ENCODE data around the gene PACSIN2.

PACSIN2 gene

DNA sequence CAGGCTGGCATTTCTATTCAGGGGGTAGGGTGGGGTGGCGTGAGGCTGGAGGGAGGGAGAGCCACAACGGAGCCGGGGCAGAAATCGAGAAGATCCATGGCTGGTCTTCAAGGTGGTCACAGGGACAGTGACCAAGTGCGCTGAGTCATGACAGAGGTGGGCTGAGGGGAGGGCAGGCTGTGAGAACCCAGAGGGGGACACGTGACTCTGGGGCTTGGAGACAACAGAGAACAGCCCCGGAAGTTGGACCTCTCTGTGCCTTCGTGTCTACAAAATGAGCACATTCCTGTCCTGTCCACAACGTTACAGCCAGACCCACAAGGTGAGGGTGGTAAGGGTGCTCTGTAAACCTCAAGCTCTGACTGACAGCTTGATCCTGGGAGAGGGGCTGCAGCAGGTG lies 122.8 kb downstream of the PACSIN2 start:
- Histone ChIP-seq H3K4me1 (peaks cover 0 to 33% (median 25%) of the 10 kb centered on the region in 4 donors), H3K27ac (no peak overlapping the region), H3K36me3 (peaks cover 60 to 63% (median 61%) of the 10 kb centered on the region in 3 donors), H3K9me3 (no peaks in the 10 kb centered on the region), H3K4me3 (no peak overlapping the region), H3K27me3 (no peaks in the 10 kb centered on the region)
- DNase-seq: no peak
- TF ChIP-seq, protein P1, sequence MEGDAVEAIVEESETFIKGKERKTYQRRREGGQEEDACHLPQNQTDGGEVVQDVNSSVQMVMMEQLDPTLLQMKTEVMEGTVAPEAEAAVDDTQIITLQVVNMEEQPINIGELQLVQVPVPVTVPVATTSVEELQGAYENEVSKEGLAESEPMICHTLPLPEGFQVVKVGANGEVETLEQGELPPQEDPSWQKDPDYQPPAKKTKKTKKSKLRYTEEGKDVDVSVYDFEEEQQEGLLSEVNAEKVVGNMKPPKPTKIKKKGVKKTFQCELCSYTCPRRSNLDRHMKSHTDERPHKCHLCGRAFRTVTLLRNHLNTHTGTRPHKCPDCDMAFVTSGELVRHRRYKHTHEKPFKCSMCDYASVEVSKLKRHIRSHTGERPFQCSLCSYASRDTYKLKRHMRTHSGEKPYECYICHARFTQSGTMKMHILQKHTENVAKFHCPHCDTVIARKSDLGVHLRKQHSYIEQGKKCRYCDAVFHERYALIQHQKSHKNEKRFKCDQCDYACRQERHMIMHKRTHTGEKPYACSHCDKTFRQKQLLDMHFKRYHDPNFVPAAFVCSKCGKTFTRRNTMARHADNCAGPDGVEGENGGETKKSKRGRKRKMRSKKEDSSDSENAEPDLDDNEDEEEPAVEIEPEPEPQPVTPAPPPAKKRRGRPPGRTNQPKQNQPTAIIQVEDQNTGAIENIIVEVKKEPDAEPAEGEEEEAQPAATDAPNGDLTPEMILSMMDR (IDR thresholded peaks at IDR 0.05): no peak
- intact Hi-C loops (cut with DNase I; ENCODE audit: low total_unique reads): no loop called here

DNA sequence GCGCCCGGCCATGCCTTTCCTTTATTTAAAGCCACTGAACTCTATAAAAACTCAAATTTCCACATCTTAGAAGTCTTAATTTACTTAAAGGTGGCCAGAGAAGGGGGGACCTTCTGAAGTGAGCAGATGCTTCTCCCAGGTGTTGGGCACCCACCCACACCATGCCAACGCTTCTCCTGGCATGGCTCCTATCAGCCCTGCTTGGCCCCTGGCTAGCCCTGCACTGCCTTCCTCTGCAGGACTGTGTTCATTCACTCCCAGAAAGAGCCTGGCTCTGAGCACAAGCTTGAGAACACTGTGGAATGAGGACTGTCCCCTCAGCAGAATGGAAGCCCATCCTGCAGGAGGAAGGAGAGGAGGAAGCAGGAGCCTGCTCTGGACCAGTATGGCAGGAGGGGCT lies 123.3 kb downstream of the PACSIN2 start:
- H3K9me3 ChIP-seq: no peaks in the 10 kb centered on the region
- TF ChIP-seq, protein P1 (IDR thresholded peaks at IDR 0.05): no peak
- no peak overlapping the region for H3K4me3 ChIP-seq
- H3K27ac ChIP-seq: no peak overlapping the region
- peaks cover 0 to 30% (median 25%) of the 10 kb centered on the region in 4 donors for H3K4me1 ChIP-seq
- H3K36me3 ChIP-seq: peaks cover 65 to 68% (median 66%) of the 10 kb centered on the region in 3 donors
- H3K27me3 ChIP-seq: no peaks in the 10 kb centered on the region
- intact Hi-C loops (cut with DNase I; ENCODE audit: low total_unique reads): no loop called here
- no peak for DNase-seq

DNA sequence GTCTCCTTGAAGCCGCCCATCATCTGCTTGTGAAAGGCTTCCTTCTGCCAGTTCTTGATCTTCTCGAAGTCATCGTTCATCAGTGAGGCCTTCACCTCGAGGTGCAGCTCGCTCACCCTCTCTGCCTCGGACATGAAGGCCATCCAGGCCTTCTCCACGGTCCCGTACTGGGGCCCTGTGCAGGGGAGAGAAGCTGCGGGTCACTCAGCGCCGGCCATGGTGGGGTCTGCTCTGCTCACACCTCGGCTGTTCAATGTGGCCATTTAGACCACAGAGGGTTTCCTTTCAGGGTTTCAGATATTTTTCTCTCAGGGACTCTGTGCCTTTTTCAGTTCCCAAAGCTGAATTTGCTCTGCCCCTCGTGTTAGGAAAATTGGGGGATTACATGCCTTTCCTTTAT lies 123.9 kb downstream of the PACSIN2 start:
- Histone ChIP-seq H3K27me3 (no peaks in the 10 kb centered on the region), H3K36me3 (peaks cover 72 to 75% (median 72%) of the 10 kb centered on the region in 3 donors), H3K9me3 (no peaks in the 10 kb centered on the region), H3K27ac (no peak overlapping the region), H3K4me1 (peaks cover 0 to 26% (median 21%) of the 10 kb centered on the region in 4 donors), H3K4me3 (no peak overlapping the region)
- DNase-seq: no peak
- TF ChIP-seq, protein P1 (IDR thresholded peaks at IDR 0.05): no peak
- intact Hi-C loops (cut with DNase I; ENCODE audit: low total_unique reads): no loop called here

DNA sequence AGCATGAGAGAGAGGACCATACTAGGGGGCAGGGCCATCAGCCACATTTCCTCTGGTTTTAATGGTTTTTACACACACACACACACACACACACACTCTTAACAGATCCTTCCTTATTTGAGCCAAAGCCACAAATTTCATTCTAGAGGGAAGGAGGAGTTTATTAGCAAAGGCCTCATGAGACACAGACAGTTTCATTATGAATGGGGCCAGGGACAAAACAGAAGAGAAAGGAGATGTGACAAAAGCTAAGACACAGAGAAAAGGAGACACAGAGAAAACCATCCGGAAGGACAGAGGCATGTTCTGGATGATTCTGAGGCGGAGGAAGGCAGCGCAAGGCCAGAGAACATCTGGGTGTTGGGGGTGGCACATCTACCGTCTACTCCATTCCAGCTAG lies 125.6 kb downstream of the PACSIN2 start:
- no peaks in the 10 kb centered on the region for H3K27me3 ChIP-seq

DNA sequence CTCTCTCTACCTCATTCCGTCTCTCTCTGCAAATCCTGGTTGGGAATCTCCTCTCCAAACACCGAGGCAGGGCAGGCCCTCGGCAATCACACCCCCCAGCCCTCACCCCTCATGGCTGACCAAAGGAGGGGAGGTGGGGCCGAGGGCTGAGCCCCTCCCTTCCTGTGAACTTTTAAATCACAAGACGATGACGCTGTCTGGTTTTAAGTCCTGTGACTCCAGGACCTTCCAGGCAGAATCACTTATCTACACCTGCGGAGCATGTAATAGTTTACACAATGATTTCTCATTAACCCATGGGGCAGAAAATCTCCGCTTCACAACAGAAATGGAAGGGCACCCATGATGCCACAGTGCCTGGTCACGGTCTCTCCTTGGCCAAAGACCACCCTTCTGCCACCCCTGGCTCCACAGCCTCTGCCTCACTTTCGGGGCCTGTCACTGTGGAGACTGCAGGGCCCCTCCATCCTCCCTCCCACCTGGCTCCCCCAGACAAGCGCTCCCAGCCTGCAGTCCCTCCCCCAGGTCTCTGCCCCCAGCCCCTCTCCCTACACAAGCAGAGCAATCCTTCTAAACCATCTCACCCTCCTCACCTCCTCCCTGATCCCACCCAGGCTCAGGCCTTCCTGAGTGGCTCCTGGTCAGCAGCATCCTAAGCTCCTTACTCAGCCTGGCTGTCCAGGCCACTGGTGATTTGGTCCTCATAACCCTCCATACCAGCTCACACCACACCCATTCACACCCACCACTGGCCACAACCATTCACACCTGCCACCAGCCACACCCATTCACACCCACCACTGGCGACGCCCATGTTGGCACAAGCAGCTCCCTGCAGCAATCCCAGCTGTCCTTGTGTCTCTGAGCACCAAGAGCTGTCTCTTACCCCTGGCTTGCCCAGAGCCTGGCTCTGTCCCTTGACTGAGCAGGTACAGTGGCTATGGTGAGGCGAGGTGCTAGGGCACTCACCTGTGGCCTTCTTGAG lies 127.1 kb downstream of the PACSIN2 start:
- intact Hi-C loops (cut with DNase I; ENCODE audit: low total_unique reads): no loop called here

More for the DNA sequence above, 125.6 kb downstream of the PACSIN2 start:
- Histone ChIP-seq H3K27ac (no peak overlapping the region), H3K36me3 (peaks cover 80 to 92% (median 89%) of the 10 kb centered on the region in 3 donors), H3K9me3 (no peaks in the 10 kb centered on the region), H3K4me1 (peaks cover 0 to 12% (median 5%) of the 10 kb centered on the region in 4 donors), H3K4me3 (no peak overlapping the region)
- TF ChIP-seq, protein P1 (IDR thresholded peaks at IDR 0.05): no peak
- intact Hi-C loops (cut with DNase I; ENCODE audit: low total_unique reads): no loop called here
- no peak for DNase-seq

More for the DNA sequence above, 127.1 kb downstream of the PACSIN2 start:
- no peak for DNase-seq
- no peaks in the 10 kb centered on the region for H3K9me3 ChIP-seq
- H3K27ac ChIP-seq: no peak overlapping the region
- peaks cover 87 to 100% (median 97%) of the 10 kb centered on the region in 3 donors for H3K36me3 ChIP-seq
- TF ChIP-seq, protein P1 (IDR thresholded peaks at IDR 0.05): no peak
- H3K27me3 ChIP-seq: no peaks in the 10 kb centered on the region
- H3K4me1 ChIP-seq: peaks cover 0 to 3% (median 0%) of the 10 kb centered on the region in 4 donors
- no peak overlapping the region for H3K4me3 ChIP-seq
